Heart left ventricle (tissue), 13 donors: ENCODE data around the gene TDG.

ENCODE experiments used
- POLR2A ChIP-seq, 2 donors: fragments of 450-650 bp; IDR thresholded peaks; one replicate each; pipeline ENCODE4 v1.6.1; 2017; ENCODE audit warnings: antibody characterized with exemption in 2 of 2, mild to moderate bottlenecking in 2 of 2, moderate library complexity in 2 of 2
- TF ChIP-seq, protein P1 (sequence below), 12 donors: fragments of 200-600 bp; sonication (generic) in 4 of 12; IDR thresholded peaks; one replicate each; pipeline versions ENCODE4 v1.5.0 to v1.8.0; 2018 to 2022; ENCODE audit warnings: antibody characterized with exemption in 12 of 12, mild to moderate bottlenecking in 5 of 12
- donor health status: ischemic (EF 13 %, LVEDD 7.1; RV severe dilation, severe dysfunction).
- donor health status: DM: no; HTN: yes; CAD: no.
- donor health status: DM: no; HTN: no; CAD: no.
- donor health status: ischemic (EF 25% LVEDD 6.9; RV normal size, moderate dysfunction).
- donor health status: ischemic (EF 25% LVEDD 5.7; RV mildly dilated, moderate dysfunction).
- donor health status: ischemic (EF 35%, LVEDD 5.7; RV mildly dilated, moderate dysfunction).
- donor health status: nonischemic (EF 11% LVEDD 7.7; RV severe dilation, severe dysfunction).
- donor health status: DM: yes; HTN: yes; CAD: no.
- donor health status: PGD.
- donor health status: ischemic (EF 29% LVEDD 5.4; RV normal size, mild dysfunction).
- donor health status: nonischemic (EF 23%, LVEDD 6.1; RV moderate dilation, normal function).

DNA sequence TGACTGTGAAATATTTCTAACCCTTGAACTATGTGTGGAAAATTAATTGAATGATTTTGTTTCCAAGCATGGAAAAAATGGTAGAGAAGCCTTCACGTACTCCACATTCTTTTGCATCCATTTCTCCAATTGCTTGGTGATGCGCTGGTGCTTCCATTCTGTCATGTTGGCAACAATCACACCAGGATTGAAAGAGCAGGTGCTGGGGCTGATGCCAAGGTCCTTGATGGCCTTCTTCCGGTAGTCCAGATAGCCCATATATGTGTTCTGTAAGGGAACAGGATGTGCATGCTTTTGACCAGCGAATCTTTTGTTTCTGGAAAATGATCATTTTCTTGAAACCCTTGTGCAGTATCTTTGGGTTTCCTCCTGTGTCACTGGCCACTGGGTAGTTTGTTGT, 28.6 kb downstream of the TDG start:
- TF ChIP-seq, protein P1, sequence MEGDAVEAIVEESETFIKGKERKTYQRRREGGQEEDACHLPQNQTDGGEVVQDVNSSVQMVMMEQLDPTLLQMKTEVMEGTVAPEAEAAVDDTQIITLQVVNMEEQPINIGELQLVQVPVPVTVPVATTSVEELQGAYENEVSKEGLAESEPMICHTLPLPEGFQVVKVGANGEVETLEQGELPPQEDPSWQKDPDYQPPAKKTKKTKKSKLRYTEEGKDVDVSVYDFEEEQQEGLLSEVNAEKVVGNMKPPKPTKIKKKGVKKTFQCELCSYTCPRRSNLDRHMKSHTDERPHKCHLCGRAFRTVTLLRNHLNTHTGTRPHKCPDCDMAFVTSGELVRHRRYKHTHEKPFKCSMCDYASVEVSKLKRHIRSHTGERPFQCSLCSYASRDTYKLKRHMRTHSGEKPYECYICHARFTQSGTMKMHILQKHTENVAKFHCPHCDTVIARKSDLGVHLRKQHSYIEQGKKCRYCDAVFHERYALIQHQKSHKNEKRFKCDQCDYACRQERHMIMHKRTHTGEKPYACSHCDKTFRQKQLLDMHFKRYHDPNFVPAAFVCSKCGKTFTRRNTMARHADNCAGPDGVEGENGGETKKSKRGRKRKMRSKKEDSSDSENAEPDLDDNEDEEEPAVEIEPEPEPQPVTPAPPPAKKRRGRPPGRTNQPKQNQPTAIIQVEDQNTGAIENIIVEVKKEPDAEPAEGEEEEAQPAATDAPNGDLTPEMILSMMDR (IDR thresholded peaks at IDR 0.05), result no peak
- TF ChIP-seq POLR2A (IDR thresholded peaks at IDR 0.05), result no peak
